Myocyte (in vitro differentiated cells): Measurements from ENCODE around the gene SLC43A1. TPM values are rescaled to one million over a fixed set of nuclear protein-coding genes. Genes with fewer than 3 reads are reported as not detected.
"Not testable (repeated sequence)": the region's sequence is repeated elsewhere in the genome, so short reads cannot be mapped to it uniquely, and the experiment has no call there.

ENCODE experiments used
- DNase-seq: peaks from one replicate; pipeline ENCODE4 v3.0.0-alpha.2; 2012; ENCODE audit warnings: low read depth
- polyA plus RNA-seq: library from polyadenylated mRNA; unstranded; fragments of >200 nt; gene quantifications from one replicate; pipeline ENCODE4 v1.2.1, GENCODE V29; 2012; ENCODE audit warnings: missing spikeins
- total RNA-seq: library from RNA; depleted of rRNA; stranded (reverse); fragments of >200 nt; gene quantifications from 2 replicates; pipeline ENCODE4 v1.2.3, GENCODE V29; 2014

Gene SLC43A1
- 9.1 and 11.0 TPM in 2 replicates for total RNA-seq
- polyA plus RNA-seq, result 5.3 TPM

DNA sequence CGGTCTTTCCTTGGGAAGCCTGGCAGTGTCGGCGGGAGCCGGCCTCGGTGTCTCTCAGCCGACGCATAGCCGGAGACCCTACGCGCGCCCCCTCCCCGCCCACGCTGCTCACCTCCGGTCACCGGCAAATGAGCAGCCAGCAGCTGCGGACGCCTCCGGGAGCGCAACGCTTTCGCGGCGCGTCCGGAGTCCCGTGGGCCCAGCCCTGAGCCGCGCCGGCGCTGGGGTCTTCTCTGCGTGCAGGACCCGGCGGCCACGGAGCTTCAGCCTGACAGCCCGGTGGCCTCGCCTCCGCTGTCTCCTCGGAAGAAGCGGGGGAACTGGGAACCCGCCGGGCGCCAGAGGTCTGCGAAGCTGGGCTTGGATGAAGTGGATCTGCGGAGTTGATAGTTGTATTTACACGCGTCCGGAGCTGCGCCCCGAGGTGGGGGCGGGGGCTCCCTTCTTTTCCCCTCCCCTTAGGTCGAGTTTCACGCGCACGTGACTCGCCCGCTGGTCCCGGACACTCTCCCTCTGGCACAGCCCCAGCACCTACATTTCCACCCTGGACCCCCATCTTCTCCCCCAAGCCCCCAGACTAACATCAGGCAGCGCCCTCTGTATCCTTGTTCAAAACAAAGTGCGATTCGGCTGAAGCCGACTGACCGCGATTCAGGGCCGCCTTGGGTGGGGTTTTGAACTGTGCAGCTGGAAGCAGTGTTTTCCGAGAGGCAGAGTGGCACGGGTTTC, at the start of gene SLC43A1:
Gene SLC43A1 (minus strand): TSS at position 371 of the 729 bp plus-strand sequence. CDS start 1,591 bp downstream, outside the sequence.
- DNase-seq, result peak; percentile 72

DNA sequence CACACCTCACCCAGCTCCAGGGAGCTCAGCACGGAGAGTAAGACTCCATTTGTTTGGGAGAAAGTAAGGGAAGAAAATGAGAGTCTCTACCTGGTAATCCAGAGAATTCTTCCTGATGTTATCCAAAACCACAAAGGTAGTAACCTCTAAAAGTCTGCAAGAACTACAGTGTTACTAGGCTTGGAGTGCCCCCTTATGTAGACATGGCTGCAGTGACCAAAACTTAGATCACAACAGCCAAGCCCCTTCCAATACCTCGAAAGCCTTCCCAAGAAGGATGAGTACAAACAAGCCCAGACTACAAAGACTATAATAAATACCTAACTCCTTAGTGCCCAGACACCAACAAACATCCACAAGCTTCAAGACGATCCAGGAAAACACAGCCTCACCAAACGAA, 47.1 kb upstream of the SLC43A1 start:
- DNase-seq, result no peak

DNA sequence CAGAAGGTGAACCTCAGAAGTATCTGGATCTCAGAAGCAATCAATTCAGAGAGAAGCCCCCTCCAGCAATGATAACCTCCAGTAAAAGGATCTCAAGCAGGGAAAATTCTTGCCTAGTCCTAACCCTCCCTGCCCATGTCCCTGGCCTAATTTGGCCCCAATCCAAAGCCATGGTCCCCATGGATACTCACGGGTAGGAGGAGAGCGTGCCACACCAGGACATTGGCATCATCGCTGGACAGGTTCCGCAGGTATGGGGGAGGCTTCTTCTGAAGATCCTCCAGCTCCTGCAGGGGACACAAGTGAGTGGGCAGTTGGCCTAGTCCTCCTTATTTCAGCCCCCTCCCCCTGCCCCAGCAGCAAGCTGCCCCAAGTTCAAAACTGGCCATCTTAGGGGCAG, 44.6 kb upstream of the SLC43A1 start:
- DNase-seq, result no peak

DNA sequence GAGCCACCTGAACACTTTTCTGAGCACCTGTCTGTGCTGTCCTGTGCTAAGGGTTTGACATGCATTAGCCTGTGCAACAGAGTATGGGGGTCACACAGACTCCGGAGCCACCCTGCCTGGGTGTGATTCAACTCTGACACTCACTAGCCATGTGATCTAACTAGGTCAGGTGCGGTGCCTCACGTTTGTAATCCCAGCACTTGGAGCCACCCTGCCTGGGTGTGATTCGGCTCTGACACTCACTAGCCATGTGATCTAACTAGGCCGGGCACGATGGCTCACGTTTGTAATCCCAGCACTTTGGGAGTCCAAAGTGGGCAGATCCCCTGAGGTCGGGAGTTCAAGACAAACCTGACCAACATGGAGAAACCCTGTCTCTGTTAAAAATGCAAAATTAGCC, 40.5 kb upstream of the SLC43A1 start:
- no peak for DNase-seq

DNA sequence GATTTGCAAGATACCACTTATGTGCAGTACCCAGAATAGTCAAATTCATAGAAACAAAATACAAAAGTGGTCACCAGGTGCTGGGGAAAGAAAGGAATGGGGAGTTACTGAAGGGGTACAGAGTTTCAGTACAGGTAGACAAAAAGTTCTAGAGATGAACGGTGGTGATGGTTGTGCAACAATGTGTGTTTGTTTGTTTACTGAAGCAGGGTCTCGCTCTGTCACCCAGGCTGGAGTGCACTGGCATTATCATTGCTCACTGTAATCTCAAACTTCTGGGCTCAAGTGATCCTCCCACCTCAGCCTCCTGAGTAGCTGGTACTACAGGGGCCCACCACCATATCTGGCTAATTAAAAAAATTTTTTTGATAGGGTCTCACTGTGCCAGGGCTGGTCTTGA, 39.9 kb upstream of the SLC43A1 start:
- no peak for DNase-seq

DNA sequence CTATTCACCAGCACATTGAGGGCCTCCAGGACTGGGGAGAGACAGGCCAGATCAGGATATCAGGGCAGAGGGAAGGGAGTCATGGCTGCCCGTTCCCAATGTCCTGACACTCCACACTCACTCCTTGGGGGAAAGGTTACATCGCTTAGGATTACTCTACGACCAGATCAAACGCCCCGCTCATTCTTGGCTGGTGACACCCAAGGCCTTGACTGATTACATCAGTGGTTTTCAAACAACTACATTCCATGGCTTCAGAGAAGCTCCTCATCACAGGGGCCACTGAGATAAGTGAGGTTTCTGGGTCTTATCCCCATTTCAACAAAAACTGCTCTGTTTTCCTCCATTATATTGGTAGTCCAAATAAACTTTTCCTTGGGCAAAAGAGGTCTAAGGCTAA, 37.0 kb upstream of the SLC43A1 start:
- DNase-seq, result no peak

DNA sequence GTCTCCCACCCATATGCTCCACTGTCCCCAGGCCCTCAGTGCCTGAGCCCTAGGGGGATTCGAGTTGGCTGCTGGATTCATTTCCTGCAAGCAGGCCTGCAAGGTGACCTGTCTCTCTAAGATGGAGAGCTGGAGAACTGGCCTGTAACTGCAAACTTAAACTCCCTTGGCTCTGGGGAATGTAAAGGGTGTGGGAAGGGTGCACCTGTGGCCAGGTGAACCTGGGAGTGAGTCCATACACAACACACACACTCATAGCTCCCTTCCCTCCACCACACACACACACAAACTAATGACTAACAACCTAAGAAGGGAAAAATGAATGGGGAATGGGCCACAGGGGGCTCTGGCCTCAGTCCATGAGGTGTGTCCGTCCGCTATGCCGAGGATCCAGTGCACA, 36.4 kb upstream of the SLC43A1 start:
- DNase-seq, result no peak

DNA sequence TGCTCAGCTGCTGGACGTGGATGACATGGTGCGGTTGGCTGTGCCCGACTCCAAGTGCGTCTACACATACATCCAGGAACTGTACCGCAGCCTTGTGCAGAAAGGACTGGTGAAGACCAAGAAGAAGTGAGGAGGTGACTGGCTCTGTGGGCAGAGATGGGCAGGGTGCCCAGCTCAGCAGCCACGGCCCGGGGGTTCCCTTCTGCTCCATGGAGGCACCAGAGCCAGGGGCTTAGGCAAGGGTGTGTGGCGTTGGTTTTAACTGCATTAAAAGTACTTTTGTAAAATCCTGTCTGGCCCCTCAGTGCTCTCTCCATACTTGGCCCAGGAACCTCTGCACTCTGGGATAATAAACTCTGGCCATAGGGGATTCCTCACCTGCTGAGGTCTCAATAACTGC, 34.5 kb upstream of the SLC43A1 start:
- no peak for DNase-seq

DNA sequence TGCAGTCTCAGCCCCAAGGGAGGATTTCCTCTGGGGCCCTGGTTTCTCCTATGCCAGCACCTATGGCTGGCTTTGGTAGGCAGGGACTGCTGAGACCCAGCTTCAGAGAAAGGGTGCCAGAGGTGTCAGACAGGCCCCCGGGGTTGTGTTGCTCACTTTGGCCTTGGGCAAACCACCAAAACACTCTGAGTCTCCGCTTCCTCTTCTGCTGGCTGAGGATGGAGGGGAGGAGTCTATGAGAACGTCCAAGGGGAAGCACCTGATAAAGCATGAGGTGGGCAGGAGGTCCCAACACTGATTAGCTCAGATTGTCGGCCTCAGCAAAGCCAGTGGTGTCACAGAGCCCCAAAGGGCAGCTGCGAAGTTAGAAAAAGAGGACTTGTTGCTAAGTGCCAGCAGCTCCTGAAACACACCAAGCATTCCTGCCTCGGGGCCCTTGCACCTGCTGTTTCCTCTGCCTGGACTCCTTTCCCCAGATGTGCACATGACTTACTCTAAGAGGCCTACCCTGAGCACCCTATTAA, 32.4 kb upstream of the SLC43A1 start:
- no peak for DNase-seq

DNA sequence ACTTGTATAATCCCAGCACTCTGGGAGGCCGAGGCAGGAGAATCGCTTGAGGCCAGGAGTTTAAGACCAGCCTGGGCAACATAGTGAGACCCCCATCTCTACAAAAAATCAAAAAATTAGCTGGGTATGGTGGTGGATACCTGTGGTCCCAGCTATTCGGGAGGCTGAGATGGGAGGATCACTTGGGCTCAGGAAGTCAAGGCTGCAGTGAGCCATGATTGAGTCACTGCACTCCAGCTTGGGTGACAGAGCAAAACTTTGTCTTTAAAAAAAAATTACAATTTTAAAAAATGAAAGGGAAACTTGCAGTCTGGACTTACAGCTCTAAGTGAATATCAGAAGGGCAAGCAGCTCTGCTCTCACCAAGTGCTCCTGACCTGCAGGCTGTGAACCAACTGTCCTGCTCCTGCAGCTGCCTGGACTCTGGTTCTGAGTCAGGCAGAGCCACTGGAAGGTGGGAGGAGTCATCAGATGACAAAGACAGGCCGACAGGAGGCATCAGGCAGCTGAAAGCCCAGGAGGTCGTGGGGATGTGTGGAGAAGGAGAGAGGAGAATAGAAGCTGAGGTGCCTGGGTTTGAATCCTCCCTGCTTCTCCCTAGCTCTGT, 31.5 kb upstream of the SLC43A1 start:
- DNase-seq, result peak; percentile 87

DNA sequence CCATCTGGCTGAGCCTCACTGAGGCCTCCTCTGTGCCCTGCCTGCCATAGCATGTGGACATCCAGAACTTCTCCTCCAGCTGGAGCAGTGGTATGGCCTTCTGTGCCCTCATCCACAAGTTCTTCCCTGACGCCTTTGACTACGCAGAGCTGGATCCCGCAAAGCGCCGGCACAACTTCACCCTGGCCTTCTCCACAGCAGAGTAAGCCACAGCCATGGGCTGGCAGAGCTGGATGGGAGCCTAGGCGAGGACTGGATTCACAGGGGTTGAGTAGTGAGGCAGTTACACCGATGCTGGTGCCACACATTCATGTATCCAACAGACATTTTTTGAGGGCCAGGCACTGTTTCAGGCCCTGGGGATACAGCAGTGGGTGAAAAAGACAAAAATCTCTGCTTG, 30.9 kb upstream of the SLC43A1 start:
- DNase-seq, result no peak

DNA sequence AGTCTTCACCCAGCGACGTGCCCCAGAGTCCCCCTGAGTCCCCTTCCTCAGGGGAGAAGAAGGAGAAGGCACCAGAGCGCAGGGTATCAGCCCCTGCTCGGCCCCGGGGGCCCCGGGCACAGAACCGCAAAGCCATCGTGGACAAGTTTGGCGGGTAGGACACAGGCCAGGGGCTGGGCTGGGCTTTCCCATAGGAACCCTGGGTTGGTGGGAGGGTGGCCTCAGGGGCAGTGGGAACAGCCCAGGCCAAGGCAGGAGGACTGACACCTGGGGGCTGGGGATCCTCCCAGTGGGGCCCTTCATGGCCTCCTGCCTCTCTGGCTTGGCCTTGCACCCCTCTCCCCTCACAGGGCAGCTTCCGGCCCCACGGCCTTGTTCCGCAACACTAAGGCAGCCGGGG, 30.4 kb upstream of the SLC43A1 start:
- DNase-seq, result no peak

DNA sequence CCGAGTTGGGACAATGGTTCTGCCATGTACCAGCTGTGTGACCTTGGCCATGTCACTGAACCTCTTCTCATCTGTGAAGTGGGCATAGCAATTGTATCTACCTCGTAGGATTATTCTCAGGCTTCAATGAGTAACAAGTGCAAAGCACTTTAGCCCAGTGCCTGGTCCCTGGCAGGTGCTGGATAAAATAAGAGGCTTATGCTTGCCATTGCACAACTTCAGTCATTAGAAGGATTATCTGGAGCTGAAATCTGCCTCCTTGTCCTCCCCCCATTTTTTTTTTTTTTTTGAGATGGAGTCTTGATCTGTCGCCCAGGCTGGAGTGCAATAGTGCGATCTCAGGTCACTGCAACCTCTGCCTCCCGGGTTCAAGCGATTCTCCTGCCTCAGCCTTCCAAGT, 29.1 kb upstream of the SLC43A1 start:
- DNase-seq, result no peak

DNA sequence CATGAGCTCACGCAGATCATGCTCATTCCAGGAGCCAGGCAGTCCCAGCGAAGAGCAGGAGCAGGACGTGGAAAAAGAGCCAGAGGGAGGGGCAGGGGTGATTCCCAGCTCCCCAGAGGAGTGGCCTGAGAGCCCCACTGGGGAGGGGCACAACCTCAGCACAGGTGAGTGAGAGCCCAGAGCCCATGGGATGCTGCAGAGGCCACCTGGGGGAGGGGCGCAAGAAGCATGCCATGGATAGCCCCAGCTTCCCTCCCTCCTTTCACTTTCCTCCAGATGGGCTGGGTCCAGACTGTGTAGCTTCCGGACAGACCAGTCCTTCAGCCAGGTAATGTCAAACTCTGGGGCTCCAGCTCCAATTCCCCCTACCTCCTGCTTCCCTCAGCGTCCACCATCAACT, 28.1 kb upstream of the SLC43A1 start:
- no peak for DNase-seq

DNA sequence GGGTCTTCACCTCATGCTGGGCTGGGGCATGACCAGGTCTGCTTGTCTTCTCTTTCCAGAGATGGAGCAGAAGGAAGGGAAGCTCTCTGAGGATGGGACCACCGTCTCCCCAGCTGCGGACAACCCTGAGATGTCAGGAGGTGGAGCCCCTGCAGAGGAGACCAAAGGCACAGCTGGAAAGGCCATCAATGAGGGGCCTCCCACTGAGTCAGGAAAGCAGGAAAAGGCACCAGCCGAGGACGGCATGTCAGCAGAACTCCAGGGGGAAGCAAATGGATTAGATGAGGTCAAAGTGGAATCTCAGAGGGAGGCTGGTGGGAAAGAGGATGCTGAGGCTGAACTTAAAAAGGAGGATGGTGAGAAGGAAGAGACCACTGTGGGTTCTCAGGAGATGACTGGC, 27.1 kb upstream of the SLC43A1 start:
- DNase-seq, result no peak

DNA sequence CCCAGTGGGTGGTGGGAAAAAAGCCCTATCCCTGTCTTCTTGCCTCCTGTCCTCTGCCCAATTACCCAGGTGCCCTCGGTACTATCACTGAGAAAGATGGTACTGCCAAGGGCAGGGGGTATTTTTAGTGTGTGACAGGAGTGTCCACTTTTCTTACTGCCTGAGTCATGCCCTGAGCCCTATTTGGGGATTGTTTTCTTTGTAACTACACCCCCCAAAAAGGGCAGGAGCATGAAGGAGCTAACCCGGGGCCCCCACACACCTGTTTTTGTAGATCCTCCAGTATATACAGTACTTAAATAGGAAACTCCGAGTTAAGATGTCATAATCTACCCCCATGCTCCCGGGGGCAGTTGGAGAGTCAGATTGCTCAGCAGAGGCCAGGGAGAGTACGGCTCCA, 25.7 kb upstream of the SLC43A1 start:
- peak; percentile 80 for DNase-seq

DNA sequence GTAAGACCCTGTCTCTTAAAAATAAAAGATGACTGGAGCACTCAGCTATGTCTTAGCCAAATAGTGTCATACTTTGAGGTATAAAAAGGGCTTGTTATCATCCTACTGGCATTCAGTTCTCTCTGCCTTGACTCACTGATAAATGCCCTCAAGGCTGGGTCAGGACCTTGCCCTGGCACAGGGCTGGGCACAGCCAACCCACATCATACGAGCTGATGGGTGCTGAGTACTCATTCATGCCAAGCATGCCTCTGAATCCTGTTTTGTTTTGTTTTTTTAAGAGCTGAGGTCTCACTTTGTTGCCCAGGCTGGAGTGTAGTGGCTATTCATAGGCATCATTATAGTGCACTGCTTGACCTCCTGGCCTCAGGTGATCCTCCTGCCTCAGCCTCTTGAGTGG, 23.8 kb upstream of the SLC43A1 start:
- peak; percentile 30 for DNase-seq

DNA sequence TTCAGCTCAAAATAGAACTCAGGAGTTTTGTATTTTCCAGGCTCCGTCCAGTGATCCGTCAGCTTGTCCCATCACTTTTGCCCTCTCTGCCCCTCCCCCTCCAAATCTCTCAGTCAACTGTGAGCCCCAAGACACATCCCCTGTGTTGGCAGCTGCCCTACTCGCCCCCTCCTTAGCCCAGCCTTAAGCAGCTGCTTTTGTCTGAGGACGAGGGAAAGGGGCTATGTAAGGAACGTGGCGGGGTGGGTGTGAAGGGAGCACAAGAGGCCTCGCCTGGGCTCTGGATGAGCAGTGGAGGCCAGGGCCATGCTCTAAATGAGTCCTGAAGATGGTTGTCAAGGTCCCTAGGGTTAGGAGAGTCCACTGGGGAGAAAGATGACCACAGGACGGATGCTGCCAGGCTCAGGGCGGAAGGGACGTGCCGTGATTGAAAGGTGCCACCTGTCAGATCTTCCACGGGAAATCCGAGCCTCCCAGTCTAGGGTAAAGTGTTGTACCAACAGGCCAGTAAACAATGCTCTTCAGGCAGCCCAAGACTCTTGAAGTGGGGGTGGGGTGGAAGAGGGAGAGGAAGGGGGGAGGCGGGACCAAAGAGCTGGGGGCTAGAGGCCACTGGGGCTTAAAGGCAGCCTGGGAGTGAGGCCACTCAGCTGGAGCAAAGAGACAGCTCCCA, 21.6 kb upstream of the SLC43A1 start, which contains the start of gene SMTNL1:
Gene SMTNL1 (plus strand): TSS at position 649 of the 673 bp plus-strand sequence. CDS start 5,048 bp downstream, outside the sequence.
- peak; percentile 70 for DNase-seq

DNA sequence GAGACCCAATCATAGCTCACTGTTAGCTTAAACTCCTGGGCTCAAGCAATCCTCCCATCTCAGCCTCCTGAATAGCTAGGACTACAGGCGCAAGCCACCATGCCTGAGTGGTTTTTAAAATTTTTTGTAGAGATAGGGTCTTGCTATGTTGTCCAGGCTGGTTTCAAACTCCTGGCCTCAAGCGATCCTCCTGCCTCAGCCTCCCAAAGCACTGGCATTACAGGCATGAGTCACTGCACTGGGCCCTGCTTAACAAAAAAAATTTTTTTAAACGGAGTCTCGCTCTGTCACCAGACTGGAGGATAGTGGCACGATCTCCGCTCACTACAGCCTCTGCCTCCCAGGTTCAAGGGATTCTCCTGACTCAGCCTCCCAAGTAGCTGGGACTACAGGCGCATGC, 18.9 kb upstream of the SLC43A1 start:
- not testable (repeated sequence) for DNase-seq

DNA sequence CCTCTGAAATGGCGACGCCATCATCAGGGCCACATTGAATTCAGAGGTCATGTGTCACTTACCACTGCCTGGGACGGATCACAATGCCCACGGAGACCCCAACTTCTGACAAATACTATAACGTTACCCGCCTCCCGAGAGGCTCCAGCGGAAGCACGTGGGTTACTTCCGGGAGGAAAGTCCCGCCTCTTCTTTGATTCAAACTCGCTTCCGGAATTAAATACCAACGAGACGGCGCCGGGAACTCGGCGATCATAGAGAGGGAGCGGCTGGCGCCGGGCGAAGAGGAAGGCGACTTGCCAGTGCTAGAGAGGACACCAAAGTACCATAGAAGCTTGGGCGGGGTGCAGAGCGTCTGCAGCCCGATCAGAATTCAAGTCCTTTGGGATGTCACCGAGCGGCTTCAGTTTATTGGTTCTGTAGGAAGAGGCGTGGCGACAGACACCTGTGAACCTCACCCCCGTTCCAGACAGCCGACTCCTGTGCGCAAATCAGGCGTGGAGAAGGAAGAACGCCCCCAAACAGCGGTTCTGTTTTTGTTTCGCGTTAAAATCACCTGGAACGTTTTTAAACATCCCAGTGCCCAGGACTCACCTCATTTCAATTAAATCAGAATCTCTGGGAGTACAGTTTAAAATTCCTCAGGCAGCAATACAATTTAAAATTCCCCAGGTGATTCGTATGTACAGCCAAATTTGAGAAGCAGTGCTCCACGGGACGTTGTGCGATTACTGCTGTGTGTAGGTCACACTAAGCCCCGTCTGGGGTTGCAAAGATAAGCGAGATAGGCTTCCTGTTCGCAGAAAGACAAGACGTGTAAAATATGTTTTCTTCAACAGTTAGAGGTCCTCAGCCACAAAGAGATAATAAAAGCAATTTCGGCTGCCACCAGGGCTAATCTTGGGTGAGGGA, 15.3 kb upstream of the SLC43A1 start, which contains the start of gene TIMM10:
Gene TIMM10 (minus strand): TSS at position 159 of the 912 bp plus-strand sequence. CDS start 565 bp downstream, outside the sequence.
- DNase-seq, result peak; percentile 97

DNA sequence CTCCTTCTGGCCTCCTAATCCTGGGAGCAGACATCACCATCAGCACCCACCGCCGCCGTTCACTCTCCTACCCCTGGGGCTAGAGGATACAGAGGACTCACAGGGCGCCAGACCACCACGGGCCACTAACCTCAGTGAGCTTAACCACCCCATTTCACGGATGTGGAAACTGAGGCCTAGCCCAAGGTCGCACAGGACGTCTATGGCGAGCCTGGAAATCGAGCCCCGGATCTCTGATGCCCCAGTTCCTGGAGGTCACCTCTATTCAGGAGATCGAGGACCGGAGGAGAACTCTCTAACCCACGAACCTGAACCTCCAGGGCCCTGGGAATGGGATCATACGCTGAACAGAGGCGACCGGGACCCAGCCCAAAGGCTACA, 14.7 kb upstream of the SLC43A1 start:
- DNase-seq, result no peak
